HT-29 (cell line): ENCODE measurements around the gene ZNF69. TPM values are rescaled to one million over a fixed set of nuclear protein-coding genes. Genes with fewer than 3 reads are reported as not detected.
"Not testable (repeated sequence)": the region's sequence is repeated elsewhere in the genome, so short reads cannot be mapped to it uniquely, and the experiment has no call there.

Experiments
- DNase-seq: peaks from one replicate; pipeline ENCODE4 v3.0.0-alpha.2; 2015; ENCODE audit warnings: low spot score
- total RNA-seq: library from RNA; depleted of rRNA; stranded (reverse); fragments of >200 nt; shearing (Covaris generic); gene quantifications from 2 replicates; pipeline ENCODE4 v1.2.3, GENCODE V29; 2014

Gene ZNF69
- total RNA-seq, 1 experiment from 2014 or later = 1.6 TPM

DNA sequence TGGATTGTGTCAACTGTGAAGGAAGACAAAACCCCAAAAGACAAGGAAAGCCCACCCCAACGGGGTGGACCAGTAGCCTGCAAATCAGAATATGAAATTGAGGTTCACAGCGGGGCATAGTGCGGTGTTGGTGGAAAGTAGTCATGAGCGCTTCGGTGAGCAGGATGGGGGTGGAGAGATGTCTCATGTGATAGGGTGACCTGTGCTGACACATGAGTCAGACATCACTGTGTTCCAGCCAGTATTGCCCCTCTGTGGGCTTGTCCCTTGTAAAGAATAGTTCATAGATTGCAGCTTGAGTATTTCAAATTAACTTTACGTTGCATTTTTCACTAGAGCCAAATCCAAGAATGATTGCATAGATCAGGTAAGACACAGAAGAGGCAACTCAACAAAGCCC is 7.3 kb downstream of the ZNF69 start:
- DNase-seq = no peak

- no peak for DNase-seq
These were observed 14.6 kb downstream of the ZNF69 start for GRCh38 chr19:11902228-11902627.

DNA sequence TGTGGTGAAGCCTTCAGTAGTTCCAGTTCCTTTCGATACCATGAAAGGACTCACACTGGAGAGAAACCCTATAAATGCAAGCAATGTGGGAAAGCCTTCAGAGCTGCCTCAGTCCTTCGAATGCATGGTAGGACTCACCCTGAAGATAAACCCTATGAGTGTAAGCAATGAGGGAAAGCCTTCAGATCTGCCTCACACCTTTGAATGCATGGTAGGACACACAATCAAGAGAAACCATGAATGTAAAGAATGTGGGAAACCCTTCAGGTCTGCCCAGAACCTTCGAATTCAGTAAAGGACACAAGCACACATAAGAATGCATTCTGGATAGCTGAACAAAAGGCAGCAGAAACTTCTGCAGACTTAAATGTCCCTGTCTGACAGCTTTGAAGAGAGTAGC is 18.3 kb downstream of the ZNF69 start:
- DNase-seq = no peak

DNA sequence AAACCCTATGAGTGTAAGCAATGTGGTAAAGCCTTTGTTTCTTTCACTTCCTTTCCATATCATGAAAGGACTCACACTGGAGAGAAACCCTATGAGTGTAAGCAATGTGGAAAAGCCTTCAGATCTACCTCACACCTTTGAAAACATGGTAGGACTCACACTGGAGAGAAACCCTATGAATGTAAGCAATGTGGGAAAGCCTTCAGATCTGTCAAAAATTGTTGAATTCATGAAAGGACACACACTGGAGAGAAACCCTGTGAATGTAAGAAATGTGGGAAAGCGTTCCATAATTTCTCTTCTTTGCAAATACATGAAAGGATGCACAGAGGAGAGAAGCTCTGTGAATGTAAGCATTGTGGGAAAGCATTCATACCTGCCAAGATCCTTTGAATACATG is 24.4 kb downstream of the ZNF69 start:
- not testable (repeated sequence) for DNase-seq

DNA sequence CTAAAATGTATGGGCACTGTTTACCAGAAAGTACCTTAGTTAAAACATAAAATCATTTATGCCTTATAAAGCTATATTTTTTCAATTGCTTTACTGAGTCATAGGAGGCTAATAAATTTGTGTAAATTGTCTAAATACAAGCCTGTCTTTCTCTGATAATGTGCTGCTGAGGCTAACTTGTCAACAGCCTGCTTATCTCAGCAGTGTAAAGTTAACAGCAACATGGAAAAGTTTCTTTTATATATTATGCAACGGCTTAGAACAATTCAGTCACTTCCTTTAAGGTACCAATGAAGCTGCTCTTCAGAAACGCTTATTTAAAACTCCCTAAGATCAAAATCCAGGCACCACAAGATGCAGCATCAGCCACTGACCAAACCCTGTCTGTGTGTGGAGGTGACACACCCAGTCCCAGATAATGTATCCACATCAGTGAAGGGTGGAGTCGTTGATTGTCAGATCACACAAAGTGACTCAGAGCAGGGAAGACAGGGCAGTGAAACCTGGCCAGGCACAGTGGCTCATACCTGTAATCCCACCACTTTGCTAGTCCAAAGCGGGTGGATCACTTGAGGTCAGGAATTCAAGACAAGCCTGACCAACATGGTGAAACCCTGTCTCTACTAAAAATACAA is 27.0 kb downstream of the ZNF69 start:
- DNase-seq = not testable (repeated sequence)

GRCh38 chr19:11921852-11922495 is 34.4 kb downstream of the ZNF69 start:
- DNase-seq = peak; percentile 29

DNA sequence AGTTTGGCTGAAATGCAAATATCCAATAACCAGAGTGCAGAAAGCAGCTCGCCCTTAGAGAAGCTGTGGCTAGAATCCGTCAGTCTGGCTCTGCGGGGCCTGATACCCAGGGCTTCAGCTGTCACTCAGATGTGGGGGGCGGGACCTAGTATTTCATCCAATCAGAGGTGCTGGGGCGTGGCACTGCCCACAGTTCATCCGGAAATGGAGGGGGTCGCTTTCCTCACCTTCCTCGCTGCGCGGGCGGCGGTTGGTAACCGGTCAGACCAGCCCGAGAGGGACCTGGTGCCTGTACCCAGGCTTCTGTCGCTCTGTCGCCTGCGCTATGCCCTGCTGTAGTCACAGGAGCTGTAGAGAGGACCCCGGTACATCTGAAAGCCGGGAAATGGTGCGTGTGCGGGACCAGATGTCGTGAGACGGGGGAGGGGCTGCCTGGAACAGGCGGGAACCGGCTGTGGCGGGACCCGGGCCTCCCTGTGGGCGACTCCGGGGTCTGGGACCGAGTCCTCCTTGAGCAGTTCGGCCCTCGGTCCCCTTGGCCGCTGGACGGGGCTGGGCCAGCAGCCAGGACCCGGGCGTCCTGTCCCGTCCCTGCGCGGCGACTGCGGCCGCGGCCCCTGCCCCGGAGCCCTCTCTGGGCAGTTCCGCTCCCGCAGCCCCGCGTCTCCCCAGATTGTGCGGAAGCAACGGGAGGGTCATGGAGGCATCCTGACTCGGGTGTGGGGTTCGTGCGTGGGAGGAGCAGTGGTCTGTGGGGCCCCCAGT is 37.5 kb downstream of the ZNF69 start, which contains the start of gene ZNF700:
Gene ZNF700 (plus strand): TSS at position 222 of the 765 bp plus-strand sequence. CDS start 104 bp downstream, at position 326.
- peak; percentile 93 for DNase-seq

DNA sequence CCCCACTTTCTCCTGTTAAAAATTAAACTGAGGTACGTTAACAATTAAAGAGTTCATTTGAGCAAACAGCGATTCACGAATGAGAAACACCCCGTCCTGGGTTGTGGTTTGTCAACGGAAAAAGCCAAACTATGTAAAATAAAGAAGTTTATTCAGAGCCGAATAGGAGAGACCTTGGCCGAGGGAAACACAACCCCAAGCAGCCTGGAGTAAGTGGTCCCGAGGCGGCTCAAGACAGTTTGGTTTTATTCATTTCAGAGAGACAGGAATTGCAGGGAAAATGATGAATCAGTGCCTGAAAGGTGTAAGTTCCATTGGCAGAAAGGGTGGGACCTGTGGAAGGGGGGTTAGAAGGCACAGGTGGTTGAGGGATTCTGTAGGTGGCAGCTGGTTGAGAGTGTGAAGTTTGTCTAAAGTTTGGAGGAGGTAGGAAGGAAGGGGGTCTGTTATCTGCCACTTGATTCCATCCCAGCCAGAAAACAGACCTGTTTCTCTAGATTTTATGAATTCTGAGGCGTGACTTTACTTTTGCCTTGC is 38.1 kb downstream of the ZNF69 start:
- not testable (repeated sequence) for DNase-seq

DNA sequence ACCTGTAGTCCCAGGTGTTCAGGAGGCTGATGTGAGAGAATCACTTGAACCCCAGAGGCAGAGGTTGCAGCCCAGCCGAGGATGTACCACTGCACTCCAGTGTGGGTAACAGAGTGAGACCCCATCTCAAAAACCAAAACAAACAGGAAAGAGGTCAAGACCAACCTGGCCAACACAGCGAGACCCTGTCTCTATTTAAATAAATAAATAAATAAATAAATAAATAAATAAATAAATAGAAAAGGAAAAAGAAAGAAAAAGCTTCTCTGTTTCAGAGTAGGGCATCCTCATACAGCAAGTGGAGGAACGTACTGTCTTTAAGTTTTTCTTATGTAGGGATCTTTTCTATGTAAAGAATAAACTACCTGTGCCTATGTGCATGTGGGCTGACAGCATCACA is 39.6 kb downstream of the ZNF69 start:
- DNase-seq = no peak

DNA sequence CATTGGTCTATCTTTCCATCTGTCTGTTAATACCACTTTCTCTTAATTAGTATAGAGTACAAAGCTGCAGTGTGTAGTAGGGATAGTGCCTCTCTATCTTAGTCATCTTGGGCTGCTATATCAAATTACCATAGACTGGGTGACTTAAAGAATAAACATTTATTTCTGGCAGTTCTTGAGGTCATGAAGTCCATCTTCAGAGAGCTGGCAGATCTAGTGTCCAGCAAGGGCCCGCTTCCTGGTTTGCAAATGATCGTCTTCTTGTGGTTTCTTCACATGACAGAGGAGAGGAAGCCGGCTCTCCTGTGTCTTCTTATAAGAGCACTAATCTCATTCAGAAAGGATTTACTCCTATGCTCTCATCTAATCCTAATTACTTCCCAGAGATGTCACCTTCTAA is 43.5 kb downstream of the ZNF69 start:
- DNase-seq = no peak

GRCh38 chr19:11931513-11931912 is 43.9 kb downstream of the ZNF69 start:
- no peak for DNase-seq

DNA sequence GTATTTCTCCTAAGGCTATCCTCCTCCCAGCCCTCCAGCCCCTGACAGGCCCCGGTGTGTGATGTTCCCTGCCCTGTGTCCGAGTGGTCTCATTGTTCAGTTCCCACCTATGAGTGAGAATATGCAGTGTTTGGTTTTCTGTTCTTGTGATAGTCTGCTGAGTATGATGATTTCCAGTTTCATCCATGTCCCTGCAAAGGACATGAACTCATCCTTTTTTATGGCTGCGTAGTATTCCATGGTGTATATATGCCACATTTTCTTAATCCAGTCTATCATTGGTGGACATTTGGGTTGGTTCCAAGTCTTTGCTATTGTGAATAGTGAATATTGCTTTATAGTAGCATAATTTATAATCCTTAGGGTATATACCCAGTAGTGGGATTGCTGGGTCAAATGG is 48.2 kb downstream of the ZNF69 start:
- DNase-seq = not testable (repeated sequence)

DNA sequence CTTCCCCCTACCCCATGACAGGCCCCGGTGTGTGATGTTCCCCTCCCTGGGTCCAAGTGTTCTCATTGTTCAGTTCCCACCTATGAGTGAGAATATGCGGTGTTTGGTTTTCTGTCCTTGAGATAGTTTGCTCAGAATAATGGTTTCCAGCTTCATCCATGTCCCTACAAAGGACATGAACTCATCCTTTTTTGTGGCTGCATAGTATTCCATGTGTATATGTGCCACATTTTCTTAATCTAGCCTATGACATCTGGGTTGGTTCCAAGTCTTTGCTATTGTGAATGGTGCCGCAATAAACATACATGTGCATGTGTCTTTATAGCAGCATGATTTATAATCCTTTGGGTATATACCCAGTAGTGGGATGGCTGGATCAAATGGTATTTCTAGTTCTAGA is 50.8 kb downstream of the ZNF69 start:
- DNase-seq = not testable (repeated sequence)

DNA sequence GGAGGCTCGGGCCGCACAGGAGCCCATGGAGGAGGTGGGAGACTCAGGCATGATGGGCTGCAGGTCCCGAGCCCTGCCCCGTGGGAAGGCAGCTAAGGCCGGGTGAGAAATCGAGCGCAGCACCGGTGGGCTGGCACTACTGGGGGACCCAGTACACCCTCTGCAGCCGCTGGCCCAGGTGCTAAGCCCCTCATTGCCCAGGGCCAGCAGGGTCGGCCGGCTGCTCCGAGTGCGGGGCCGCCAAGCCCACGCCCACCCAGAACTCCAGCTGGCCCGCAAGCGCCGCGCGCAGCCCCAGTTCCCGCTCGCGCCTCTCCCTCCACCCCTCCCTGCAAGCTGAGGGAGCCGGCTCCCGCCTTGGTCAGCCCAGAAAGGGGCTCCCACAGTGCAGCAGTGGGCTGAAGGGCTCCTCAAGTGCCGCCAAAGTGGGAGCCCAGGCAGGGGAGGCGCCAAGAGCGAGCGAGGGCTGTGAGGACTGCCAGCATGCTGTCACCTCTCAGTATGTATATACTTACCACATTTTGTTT is 53.8 kb downstream of the ZNF69 start:
- DNase-seq = not testable (repeated sequence)

DNA sequence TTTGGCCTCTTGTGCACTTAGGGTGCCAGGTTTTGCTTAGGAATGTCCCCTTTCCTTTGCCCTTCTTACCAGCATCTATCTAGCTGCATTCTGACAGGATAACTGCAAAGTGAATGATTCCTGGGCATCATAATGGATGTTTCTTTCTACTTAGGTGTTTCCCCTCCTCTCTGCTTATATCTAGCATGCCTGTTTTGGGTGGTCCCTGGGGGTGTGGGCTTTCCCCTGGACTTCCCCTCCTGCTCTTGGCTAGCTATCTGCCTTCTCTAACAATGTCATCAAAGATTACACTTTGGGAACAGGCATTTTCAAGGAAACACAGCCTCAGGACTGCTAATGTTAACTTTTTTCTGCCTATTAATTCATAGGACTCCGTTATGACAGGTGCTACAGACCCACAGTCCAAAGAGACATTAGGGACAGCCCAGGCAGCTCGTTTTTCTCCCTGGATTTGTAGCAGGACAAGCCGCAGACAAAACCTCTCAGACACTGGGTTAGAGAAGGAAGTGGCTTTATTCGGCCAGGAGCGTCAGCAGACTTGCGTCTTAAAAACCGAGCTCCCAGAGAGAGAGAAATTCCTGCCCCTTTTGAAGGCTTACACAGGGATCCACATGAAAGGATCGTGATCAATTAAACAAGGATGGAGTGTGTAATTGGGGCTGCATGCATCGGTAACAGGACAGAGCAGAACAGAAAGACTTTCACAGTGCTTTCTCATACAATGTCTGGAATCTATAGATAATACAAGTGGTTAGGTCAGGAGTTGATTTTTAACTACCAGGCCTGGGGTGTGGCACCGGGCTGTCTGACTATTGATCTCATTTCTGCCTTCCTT is 54.6 kb downstream of the ZNF69 start:
- no peak for DNase-seq

- DNase-seq = no peak
These were observed 55.2 kb downstream of the ZNF69 start for GRCh38 chr19:11942843-11943108.

DNA sequence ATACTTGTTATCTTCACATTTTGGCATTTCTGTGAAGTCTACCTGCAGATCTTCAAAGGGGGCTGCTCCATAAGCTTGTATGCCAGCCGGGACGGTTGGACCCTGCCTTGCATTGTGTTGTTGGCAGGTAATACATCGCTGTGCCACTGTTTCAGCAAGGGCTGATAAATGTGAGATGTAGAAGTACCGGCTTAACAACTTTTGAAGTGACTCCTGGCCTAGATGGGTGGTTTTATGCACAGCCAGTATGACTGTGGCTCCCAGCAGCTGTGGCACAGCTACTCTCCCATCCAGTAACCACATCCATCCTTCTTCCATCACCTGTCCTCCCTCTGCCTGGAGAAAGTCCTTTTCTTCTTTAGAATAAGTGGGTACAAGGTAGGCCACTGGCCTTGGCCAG is 57.1 kb downstream of the ZNF69 start:
- DNase-seq = no peak

GRCh38 chr19:11948646-11949045 is 61.1 kb downstream of the ZNF69 start:
- no peak for DNase-seq

GRCh38 chr19:11949201-11949600 is 61.6 kb downstream of the ZNF69 start:
- no peak for DNase-seq

DNA sequence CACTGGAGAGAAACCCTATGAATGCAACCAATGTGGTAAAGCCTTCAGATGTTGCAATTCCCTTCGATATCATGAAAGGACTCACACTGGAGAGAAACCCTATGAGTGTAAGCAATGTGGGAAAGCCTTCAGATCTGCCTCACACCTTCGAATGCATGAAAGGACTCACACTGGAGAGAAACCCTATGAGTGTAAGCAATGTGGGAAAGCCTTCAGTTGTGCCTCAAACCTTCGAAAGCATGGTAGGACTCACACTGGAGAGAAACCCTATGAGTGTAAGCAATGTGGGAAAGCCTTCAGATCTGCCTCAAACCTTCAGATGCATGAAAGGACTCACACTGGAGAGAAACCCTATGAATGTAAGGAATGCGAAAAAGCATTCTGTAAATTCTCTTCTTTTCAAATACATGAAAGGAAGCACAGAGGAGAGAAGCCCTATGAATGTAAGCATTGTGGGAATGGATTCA is 62.1 kb downstream of the ZNF69 start:
- not testable (repeated sequence) for DNase-seq

DNA sequence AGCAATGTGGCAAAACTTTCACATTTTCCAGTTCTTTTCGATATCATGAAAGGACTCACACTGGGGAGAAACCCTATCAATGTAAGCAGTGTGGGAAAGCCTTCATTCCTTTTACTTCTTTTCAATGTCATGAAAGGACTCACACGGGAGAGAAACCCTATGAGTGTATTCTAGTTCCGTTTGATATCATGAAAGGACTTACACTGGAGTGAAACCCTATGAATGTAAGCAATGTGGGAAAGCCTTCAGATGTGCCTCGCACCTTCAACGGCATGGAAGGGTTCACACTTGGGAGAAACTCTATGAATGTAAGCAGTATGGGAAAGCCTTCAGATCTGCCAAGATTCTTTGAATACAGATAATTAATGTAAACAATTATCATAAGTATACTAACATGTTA is 62.7 kb downstream of the ZNF69 start:
- no peak for DNase-seq
